ENCODE results near the gene SEPTIN6. TPM values are rescaled to one million over a fixed set of nuclear protein-coding genes. Genes with fewer than 3 reads are reported as not detected.

The SEPTIN6 gene
- total and polyA plus RNA-seq, 4 donors, result 9.4 to 11.5 (median 10.6) TPM

DNA sequence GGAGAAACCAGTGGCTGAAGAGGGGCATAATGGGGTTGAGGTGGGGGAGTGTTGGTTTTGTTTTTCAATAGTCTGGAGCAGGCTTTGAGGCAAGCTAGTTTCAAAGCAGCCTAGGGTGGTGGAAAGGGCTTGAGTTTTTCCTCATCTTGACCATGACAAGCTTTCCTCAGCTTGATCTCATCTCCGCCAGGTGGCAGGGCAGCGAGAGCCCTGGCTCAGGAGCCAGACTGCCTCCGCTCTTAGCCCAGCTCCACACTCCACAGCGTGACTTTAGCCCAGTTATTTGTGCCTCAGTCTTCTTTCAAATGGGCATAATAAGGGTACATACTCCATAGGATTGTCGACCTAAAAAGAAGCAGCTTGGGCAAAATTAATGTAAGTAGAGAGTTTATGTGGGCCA lies 35.5 kb upstream of the SEPTIN6 start:
- Histone ChIP-seq H3K27ac (ENCODE audit: low read depth in 1 of 2, low read length in 2 of 2) (no peak overlapping the region), H3K27me3 (ENCODE audit: control insufficient read depth in 4 of 4, insufficient read depth in 4 of 4, low read length in 3 of 4) (no peaks in the 10 kb centered on the region), H3K36me3 (ENCODE audit: control insufficient read depth in 4 of 4, insufficient read depth in 3 of 4, low read depth in 1 of 4, low read length in 3 of 4) (no peaks in the 10 kb centered on the region), H3K4me1 (ENCODE audit: control insufficient read depth in 4 of 4, insufficient read depth in 4 of 4, low read length in 3 of 4) (no peaks in the 10 kb centered on the region), H3K4me3 (ENCODE audit: low read depth in 1 of 3, low read length in 3 of 3) (no peak overlapping the region), H3K9me3 (ENCODE audit: control insufficient read depth in 4 of 4, low read length in 3 of 4) (no peaks in the 10 kb centered on the region), H3K9ac (ENCODE audit: low read depth in 1 of 2, low read length in 2 of 2) (no peak overlapping the region)
- no peak for TF ChIP-seq NR2F2 (IDR thresholded peaks at IDR 0.05)
- TF ChIP-seq JUND (IDR thresholded peaks at IDR 0.05), result no peak
- no peak for TF ChIP-seq EGR1 (IDR thresholded peaks at IDR 0.05; ENCODE audit: low read depth in 2 of 2)
- TF ChIP-seq GABPA (IDR thresholded peaks at IDR 0.05 in 1 of 2, conservative IDR thresholded peaks at IDR 0.05 in 1 of 2), result no peak
- TF ChIP-seq FOXA1 (IDR thresholded peaks at IDR 0.05), result no peak
- no peak for TF ChIP-seq RXRA (IDR thresholded peaks at IDR 0.05)
- TF ChIP-seq TAF1 (conservative IDR thresholded peaks at IDR 0.05), result no peak
- TF ChIP-seq HNF4G (IDR thresholded peaks at IDR 0.05), result no peak
- 75% methylated on average over 5 of the region's 5 CpGs for WGBS
- DNase-seq (ENCODE audit: low spot score), result no peak

DNA sequence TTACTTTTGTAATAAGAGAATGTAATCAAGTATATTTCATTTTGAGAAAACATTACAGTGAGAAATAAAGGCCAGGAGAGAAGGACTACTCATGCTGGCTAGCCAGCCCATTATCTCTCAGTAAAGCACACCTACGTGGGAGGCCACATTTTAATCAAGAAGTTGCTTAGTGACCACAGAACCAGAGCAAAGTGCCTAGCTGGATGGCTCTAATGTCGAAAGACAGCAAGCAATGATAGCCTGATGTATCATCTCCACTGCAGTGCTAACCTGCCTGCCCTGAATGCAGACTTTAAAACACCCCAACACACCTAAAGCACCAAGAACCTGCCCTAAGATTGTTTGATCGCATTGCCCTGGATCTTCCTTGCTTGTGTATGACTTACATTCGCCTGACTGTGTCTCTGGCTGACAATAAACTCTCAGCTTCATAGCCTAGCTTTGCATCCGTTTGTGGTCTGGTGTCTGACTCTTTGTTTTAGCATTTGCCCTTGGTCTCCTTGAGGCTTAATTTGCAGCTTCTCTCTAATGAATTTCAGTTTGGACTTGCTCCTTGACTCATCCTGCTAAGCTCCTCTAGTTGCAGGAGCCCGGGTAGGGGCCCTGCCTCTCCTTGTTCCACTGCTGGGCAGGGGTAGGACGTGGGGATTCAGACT lies 34.1 kb upstream of the SEPTIN6 start:
- Histone ChIP-seq H3K9me3 (ENCODE audit: control insufficient read depth in 4 of 4, low read length in 3 of 4) (no peaks in the 10 kb centered on the region), H3K9ac (ENCODE audit: low read depth in 1 of 2, low read length in 2 of 2) (no peak overlapping the region), H3K4me1 (ENCODE audit: control insufficient read depth in 4 of 4, insufficient read depth in 4 of 4, low read length in 3 of 4) (no peaks in the 10 kb centered on the region), H3K27me3 (ENCODE audit: control insufficient read depth in 4 of 4, insufficient read depth in 4 of 4, low read length in 3 of 4) (no peaks in the 10 kb centered on the region), H3K4me3 (ENCODE audit: low read depth in 1 of 3, low read length in 3 of 3) (no peak overlapping the region), H3K27ac (ENCODE audit: low read depth in 1 of 2, low read length in 2 of 2) (no peak overlapping the region), H3K36me3 (ENCODE audit: control insufficient read depth in 4 of 4, insufficient read depth in 3 of 4, low read depth in 1 of 4, low read length in 3 of 4) (no peaks in the 10 kb centered on the region)
- WGBS, result 72% methylated on average over 7 of the region's 7 CpGs
- no peak for TF ChIP-seq FOXA2 (IDR thresholded peaks at IDR 0.05)
- no peak for TF ChIP-seq CTCF (IDR thresholded peaks at IDR 0.05; ENCODE audit: low read depth, low read length, missing input control)
- no peak for TF ChIP-seq TAF1 (conservative IDR thresholded peaks at IDR 0.05)
- TF ChIP-seq NR2F2 (IDR thresholded peaks at IDR 0.05), result no peak
- TF ChIP-seq FOXA1 (IDR thresholded peaks at IDR 0.05), result no peak
- TF ChIP-seq EGR1 (IDR thresholded peaks at IDR 0.05; ENCODE audit: low read depth in 2 of 2), result no peak
- TF ChIP-seq GABPA (IDR thresholded peaks at IDR 0.05 in 1 of 2, conservative IDR thresholded peaks at IDR 0.05 in 1 of 2), result no peak
- no peak for TF ChIP-seq HNF4A (conservative IDR thresholded peaks at IDR 0.05)
- TF ChIP-seq RAD21 (IDR thresholded peaks at IDR 0.05), result no peak
- TF ChIP-seq YY1 (IDR thresholded peaks at IDR 0.05), result no peak
- TF ChIP-seq, protein P1, sequence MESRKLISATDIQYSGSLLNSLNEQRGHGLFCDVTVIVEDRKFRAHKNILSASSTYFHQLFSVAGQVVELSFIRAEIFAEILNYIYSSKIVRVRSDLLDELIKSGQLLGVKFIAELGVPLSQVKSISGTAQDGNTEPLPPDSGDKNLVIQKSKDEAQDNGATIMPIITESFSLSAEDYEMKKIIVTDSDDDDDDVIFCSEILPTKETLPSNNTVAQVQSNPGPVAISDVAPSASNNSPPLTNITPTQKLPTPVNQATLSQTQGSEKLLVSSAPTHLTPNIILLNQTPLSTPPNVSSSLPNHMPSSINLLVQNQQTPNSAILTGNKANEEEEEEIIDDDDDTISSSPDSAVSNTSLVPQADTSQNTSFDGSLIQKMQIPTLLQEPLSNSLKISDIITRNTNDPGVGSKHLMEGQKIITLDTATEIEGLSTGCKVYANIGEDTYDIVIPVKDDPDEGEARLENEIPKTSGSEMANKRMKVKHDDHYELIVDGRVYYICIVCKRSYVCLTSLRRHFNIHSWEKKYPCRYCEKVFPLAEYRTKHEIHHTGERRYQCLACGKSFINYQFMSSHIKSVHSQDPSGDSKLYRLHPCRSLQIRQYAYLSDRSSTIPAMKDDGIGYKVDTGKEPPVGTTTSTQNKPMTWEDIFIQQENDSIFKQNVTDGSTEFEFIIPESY (IDR thresholded peaks at IDR 0.05), result no peak
- TF ChIP-seq, protein P2, sequence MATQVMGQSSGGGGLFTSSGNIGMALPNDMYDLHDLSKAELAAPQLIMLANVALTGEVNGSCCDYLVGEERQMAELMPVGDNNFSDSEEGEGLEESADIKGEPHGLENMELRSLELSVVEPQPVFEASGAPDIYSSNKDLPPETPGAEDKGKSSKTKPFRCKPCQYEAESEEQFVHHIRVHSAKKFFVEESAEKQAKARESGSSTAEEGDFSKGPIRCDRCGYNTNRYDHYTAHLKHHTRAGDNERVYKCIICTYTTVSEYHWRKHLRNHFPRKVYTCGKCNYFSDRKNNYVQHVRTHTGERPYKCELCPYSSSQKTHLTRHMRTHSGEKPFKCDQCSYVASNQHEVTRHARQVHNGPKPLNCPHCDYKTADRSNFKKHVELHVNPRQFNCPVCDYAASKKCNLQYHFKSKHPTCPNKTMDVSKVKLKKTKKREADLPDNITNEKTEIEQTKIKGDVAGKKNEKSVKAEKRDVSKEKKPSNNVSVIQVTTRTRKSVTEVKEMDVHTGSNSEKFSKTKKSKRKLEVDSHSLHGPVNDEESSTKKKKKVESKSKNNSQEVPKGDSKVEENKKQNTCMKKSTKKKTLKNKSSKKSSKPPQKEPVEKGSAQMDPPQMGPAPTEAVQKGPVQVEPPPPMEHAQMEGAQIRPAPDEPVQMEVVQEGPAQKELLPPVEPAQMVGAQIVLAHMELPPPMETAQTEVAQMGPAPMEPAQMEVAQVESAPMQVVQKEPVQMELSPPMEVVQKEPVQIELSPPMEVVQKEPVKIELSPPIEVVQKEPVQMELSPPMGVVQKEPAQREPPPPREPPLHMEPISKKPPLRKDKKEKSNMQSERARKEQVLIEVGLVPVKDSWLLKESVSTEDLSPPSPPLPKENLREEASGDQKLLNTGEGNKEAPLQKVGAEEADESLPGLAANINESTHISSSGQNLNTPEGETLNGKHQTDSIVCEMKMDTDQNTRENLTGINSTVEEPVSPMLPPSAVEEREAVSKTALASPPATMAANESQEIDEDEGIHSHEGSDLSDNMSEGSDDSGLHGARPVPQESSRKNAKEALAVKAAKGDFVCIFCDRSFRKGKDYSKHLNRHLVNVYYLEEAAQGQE (IDR thresholded peaks at IDR 0.05), result no peak
- TF ChIP-seq HNF4G (IDR thresholded peaks at IDR 0.05), result no peak
- no peak for TF ChIP-seq MAX (IDR thresholded peaks at IDR 0.05)
- TF ChIP-seq, protein P3, sequence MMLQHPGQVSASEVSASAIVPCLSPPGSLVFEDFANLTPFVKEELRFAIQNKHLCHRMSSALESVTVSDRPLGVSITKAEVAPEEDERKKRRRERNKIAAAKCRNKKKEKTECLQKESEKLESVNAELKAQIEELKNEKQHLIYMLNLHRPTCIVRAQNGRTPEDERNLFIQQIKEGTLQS (IDR thresholded peaks at IDR 0.05), result no peak
- TF ChIP-seq RXRA (IDR thresholded peaks at IDR 0.05), result no peak
- DNase-seq (ENCODE audit: low spot score), result no peak

All from liver (tissue), 9 donors.